Right lobe of liver (tissue), 6 donors: Measurements from ENCODE around the gene LORICRIN. TPM values are rescaled to one million over a fixed set of nuclear protein-coding genes. Genes with fewer than 3 reads are reported as not detected.

Experiments
- ATAC-seq, 4 donors: fragments of 200-7000 bp; cut with Tn5 transposase; one replicate each; pipeline ENCODE4 v1.9.1; 2020; ENCODE audit warnings: mild to moderate bottlenecking in 4 of 4, moderate library complexity in 4 of 4
- DNase-seq, 3 donors: peaks; one replicate each; pipeline ENCODE4 v3.0.0-alpha.2; 2020
- H3K27ac ChIP-seq, 3 donors: fragments of 200-600 bp; one replicate each; pipeline ENCODE4 v1.8.0; 2022
- H3K27me3 ChIP-seq, 2 donors: fragments of 200-600 bp; one replicate each; pipeline ENCODE4 v1.8.0; 2022
- H3K36me3 ChIP-seq, 4 donors: fragments of 200-600 bp; sonication (generic) in 1 of 4; one replicate each; pipeline versions ENCODE4 v1.5.1 to v1.8.0; 2017 to 2022; ENCODE audit warnings: control low read depth in 1 of 4
- H3K4me1 ChIP-seq, 4 donors: fragments of 200-600 bp; sonication (generic) in 1 of 4; one replicate each; pipeline versions ENCODE4 v1.5.1 to v1.8.0; 2017 to 2022; ENCODE audit warnings: control low read depth in 1 of 4
- H3K4me3 ChIP-seq, 3 donors: fragments of 200-600 bp; one replicate each; pipeline ENCODE4 v1.8.0; 2022
- H3K9me3 ChIP-seq, 4 donors: fragments of 200-600 bp; sonication (generic) in 1 of 4; one replicate each; pipeline versions ENCODE4 v1.5.1 to v1.8.0; 2017 to 2022; ENCODE audit warnings: control low read depth in 1 of 4
- CTCF ChIP-seq, 4 donors: fragments of 200-600 bp in 3 of 4; fragments of 450-650 bp in 1 of 4; IDR thresholded peaks; one replicate each; pipeline versions ENCODE4 v1.5.1 to v1.8.0; 2016 to 2022; ENCODE audit warnings: antibody characterized with exemption in 4 of 4, mild to moderate bottlenecking in 2 of 4
- POLR2A ChIP-seq: fragments of 450-650 bp; IDR thresholded peaks from one replicate; pipeline ENCODE4 v1.6.1; 2017; ENCODE audit warnings: antibody characterized with exemption, mild to moderate bottlenecking
- WGBS: methylation state at CpG from one replicate; pipeline ENCODE4 v1.1.6; 2018; ENCODE audit warnings: low coverage, low lambda C conversion rate; ENCODE audit not compliant: insufficient coverage; ENCODE audit errors: missing lambda C conversion rate; 5-methylcytosine and 5-hydroxymethylcytosine counted together
- intact Hi-C, 2 donors: fragments of 100-400 bp; cut with DNase I; formaldehyde crosslinking; loops; one replicate each; pipeline versions ENCODE4 v1.11.2 to v1.14.1; 2022
- total RNA-seq, 6 experiments: library from RNA; depleted of rRNA in 2 of 6; stranded (reverse); fragments of >200 nt in 2 of 6; fragmentation: NEBNext Ultra II Directional in 3 of 6; extraction: Animal tissue kit (Norgen Biotek cat#: 25700) in 3 of 6; gene quantifications; one replicate each; pipeline versions ENCODE4 v1.1.0 to v1.2.4, GENCODE V29; 2016 to 2023
- donor health status: DM: no; HTN: yes; CAD: no.
- donor health status: DM: no; HTN: no; CAD: no.
- donor health status: DM: no; HTN: no; CAD: no.
- donor health status: DM: no; HTN: yes; CAD: no.
- donor health status: DM: no; HTN: yes; CAD: no.

LORICRIN gene
- total RNA-seq, 6 experiments from 2014 or later = not detected

- ATAC-seq = no peak
- no peak for DNase-seq
- 57% methylated on average over 18 of the region's 22 CpGs for WGBS
- Histone ChIP-seq H3K4me1 (no peaks in the 10 kb centered on the region), H3K27ac (no peak overlapping the region), H3K36me3 (no peaks in the 10 kb centered on the region), H3K27me3 (no peaks in the 10 kb centered on the region), H3K4me3 (no peak overlapping the region), H3K9me3 (no peaks in the 10 kb centered on the region)
- intact Hi-C loops = no loop called here
- TF ChIP-seq POLR2A (no peak), CTCF (IDR thresholded peaks at IDR 0.05) (no peak)
Observed at GRCh38 chr1:153306303-153307220, 47.1 kb downstream of the LORICRIN start.

DNA sequence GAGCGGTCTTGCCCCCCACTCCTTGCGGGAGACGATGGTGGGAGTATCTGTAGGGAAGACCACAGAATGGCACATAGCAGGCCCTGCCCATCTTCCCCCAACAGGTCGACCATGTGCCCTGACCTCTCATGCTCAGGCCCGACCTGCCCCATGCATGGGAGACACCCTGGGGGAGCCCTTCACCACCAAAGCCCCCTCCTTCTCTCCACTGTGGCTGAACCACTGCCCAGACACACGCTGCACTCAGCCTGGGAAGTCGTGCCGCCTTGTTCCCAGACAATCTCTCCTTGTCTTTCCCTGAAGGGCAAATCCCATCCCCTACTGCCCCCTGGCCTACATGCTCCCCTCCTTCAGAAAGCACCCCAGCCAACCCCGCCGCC lies 47.7 kb downstream of the LORICRIN start:
- ATAC-seq = peak in 1 of 4 donors; percentile 8
- no peak overlapping the region for H3K4me3 ChIP-seq
- no peaks in the 10 kb centered on the region for H3K9me3 ChIP-seq
- 63% methylated on average over 5 of the region's 10 CpGs for WGBS
- TF ChIP-seq POLR2A = no peak
- no peak for TF ChIP-seq CTCF (IDR thresholded peaks at IDR 0.05)
- no peaks in the 10 kb centered on the region for H3K27me3 ChIP-seq
- no peak overlapping the region for H3K27ac ChIP-seq
- DNase-seq = no peak
- intact Hi-C loops = no loop called here
- H3K4me1 ChIP-seq = no peaks in the 10 kb centered on the region
- H3K36me3 ChIP-seq = no peaks in the 10 kb centered on the region

DNA sequence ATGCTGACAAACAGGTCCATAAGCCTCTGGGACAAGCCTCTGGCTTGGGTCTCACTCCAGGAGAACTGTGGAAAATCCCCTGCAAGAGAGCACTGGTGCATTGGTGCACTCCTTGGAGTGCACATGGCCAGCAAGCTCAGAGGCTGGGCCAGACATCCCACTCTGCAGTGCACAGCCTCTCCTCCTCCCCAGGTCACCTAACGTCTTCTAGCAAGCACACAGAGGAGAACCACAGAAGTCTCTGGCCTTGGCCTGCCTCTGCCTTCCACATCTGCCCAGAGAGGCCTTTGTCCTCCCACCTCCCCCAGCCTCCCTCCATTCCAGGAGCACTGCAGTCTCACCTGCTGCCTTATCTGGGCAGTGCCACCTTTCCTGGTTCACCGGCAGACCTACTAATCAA lies 49.1 kb downstream of the LORICRIN start:
- no peaks in the 10 kb centered on the region for H3K27me3 ChIP-seq
- H3K36me3 ChIP-seq = no peaks in the 10 kb centered on the region
- no peak overlapping the region for H3K4me3 ChIP-seq
- ATAC-seq (no peak), DNase-seq (no peak)
- no peak for TF ChIP-seq POLR2A
- H3K9me3 ChIP-seq = no peaks in the 10 kb centered on the region
- no peaks in the 10 kb centered on the region for H3K4me1 ChIP-seq
- H3K27ac ChIP-seq = no peak overlapping the region
- 100% methylated on average over 1 of the region's 2 CpGs for WGBS
- intact Hi-C loops = no loop called here

GRCh38 chr1:153309441-153309840 lies 50.0 kb downstream of the LORICRIN start:
- Histone ChIP-seq H3K27ac (no peak overlapping the region), H3K4me1 (no peaks in the 10 kb centered on the region), H3K36me3 (no peaks in the 10 kb centered on the region), H3K9me3 (no peaks in the 10 kb centered on the region), H3K27me3 (no peaks in the 10 kb centered on the region), H3K4me3 (no peak overlapping the region)
- DNase-seq (no peak), ATAC-seq (no peak)
- WGBS = no CpG with 5 or more reads among the region's 2 CpGs
- TF ChIP-seq POLR2A (no peak), CTCF (IDR thresholded peaks at IDR 0.05) (no peak)
- intact Hi-C loops = no loop called here

DNA sequence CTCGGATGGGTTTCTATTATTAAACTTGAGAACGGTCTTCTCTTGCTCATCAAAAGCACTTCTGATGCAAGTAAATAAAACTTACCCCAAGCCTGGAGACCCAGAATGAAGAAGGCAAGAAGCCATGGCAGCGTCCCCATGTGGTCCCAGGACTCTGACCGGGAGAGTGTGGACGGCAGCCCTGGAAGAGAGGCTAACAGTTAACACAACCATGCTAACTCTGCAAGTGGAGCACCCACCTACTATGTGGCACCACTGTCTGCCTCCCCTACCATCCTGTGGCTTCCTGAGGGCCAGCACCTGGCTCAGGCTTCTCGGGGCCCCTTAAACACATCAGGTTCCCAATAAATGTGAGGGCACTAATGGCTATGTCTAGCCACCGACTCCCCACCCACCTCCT lies 51.0 kb downstream of the LORICRIN start:
- H3K9me3 ChIP-seq = no peaks in the 10 kb centered on the region
- H3K27me3 ChIP-seq = no peaks in the 10 kb centered on the region
- DNase-seq (no peak), ATAC-seq (no peak)
- no peaks in the 10 kb centered on the region for H3K4me1 ChIP-seq
- TF ChIP-seq POLR2A (no peak), CTCF (IDR thresholded peaks at IDR 0.05) (no peak)
- H3K4me3 ChIP-seq = no peak overlapping the region
- H3K36me3 ChIP-seq = no peaks in the 10 kb centered on the region
- H3K27ac ChIP-seq = no peak overlapping the region
- WGBS = 50% methylated on average over 6 of the region's 7 CpGs
- intact Hi-C loops = no loop called here
